Measurements from ENCODE around the gene PDGFB. TPM values are rescaled to one million over a fixed set of nuclear protein-coding genes. Genes with fewer than 3 reads are reported as not detected.
A peak's percentile ranks its signal among the peaks of the same experiment; 100 is the strongest.

Gene PDGFB
- total RNA-seq, 2 donors from 2014 or later = 10.8 to 12.6 TPM

DNA sequence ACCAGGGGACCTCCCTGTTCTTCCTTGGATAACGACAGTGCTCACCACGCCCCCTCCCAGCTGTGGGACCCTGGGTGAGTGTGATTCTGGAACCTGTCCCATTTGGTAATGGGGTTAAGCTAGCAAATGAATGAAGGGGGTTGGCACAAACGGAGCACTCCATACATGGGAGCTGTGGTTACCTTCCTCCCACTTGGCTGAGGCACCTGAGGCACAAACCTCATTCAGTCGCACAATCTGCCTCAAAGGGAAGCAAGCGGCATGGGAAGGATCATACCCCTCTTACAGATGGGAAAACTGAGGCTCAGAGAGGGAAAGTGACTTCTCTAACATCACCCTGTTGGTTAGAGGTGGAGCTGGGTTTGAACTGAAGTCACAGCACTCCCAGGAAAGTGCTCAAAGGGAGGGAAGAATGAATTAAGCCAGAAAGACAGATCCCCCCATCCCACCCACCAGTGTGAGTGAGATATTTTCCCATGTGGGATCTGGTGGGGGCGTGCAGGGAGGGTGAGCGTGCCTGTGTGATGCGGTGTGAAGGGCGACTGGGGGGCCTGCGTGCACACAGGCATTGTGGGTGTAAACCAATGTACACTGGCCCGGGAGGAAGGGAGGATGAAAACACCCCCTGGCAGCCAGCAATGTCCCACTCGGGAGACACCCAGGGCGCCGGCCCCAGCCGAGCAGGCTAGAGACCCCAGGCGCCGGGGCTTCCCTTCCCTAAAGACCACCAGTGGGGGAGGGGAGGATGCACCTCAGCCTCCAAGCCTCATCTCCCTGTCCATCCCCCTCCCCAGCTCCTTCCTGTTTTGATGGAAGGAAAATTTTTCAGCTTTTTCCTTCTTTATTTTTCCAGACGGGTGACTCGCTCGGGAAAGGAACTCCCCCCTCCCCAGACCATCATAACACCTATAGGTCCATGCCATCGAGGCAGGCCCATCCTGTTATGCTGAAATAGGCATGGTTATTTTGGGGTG is 8.0 kb upstream of the PDGFB start:
- ATAC-seq (ENCODE audit: insufficient number of reproducible peaks, low FRiP score, low read depth) = no peak
- H3K4me1 ChIP-seq (ENCODE audit: control insufficient read depth in 1 of 2, low read depth in 2 of 2) = peaks cover 32 to 47% of the 10 kb centered on the region in 2 donors
- H3K27me3 ChIP-seq (replicated peaks; ENCODE audit: insufficient read depth) = no peaks in the 10 kb centered on the region
- TF ChIP-seq CTCF (IDR thresholded peaks at IDR 0.05) = no peak
- DNase-seq (ENCODE audit: low spot score) = no peak
- peak overlapping the region; percentile 43 for H3K4me3 ChIP-seq
- H3K36me3 ChIP-seq = no peaks in the 10 kb centered on the region
- H3K9me3 ChIP-seq = no peaks in the 10 kb centered on the region
- peak overlapping the region; percentile 23 to 74 for H3K27ac ChIP-seq

GRCh38 chr22:39251762-39252460 is 7.1 kb upstream of the PDGFB start:
- Histone ChIP-seq H3K27ac (no peak overlapping the region), H3K9me3 (no peaks in the 10 kb centered on the region), H3K36me3 (no peaks in the 10 kb centered on the region), H3K4me1 (ENCODE audit: control insufficient read depth in 1 of 2, low read depth in 2 of 2) (peaks cover 32 to 47% of the 10 kb centered on the region in 2 donors), H3K27me3 (replicated peaks; ENCODE audit: insufficient read depth) (no peaks in the 10 kb centered on the region), H3K4me3 (no peak overlapping the region)
- no peak for DNase-seq (ENCODE audit: low spot score)
- TF ChIP-seq CTCF (IDR thresholded peaks at IDR 0.05) = no peak
- no peak for ATAC-seq (ENCODE audit: insufficient number of reproducible peaks, low FRiP score, low read depth)

DNA sequence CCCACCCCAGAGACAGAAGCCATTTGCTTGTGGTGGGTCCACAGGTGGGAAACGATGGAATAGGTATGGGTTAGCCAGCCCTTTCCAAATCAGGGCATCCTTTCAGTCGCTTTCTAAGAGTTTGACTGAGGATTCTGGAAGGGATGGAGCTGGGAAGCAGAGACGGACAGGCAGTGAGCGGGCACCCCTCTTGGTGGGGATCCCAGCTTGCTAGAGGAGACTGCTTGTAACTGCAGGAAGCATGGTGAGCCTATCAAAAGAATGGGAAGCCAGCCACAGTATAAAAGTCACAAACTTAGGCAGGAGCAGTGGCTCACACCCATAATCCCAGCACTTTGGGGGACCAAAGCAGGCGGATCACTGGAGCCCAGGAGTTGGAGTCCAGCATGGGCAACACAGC is 6.1 kb upstream of the PDGFB start:
- Histone ChIP-seq H3K4me1 (ENCODE audit: control insufficient read depth in 1 of 2, low read depth in 2 of 2) (peaks cover 32 to 38% of the 10 kb centered on the region in 2 donors), H3K27ac (no peak overlapping the region), H3K4me3 (no peak overlapping the region), H3K27me3 (replicated peaks; ENCODE audit: insufficient read depth) (peaks cover 6% of the 10 kb centered on the region), H3K9me3 (no peaks in the 10 kb centered on the region), H3K36me3 (no peaks in the 10 kb centered on the region)
- ATAC-seq (ENCODE audit: insufficient number of reproducible peaks, low FRiP score, low read depth) (no peak), DNase-seq (ENCODE audit: low spot score) (no peak)
- TF ChIP-seq CTCF (IDR thresholded peaks at IDR 0.05) = no peak

DNA sequence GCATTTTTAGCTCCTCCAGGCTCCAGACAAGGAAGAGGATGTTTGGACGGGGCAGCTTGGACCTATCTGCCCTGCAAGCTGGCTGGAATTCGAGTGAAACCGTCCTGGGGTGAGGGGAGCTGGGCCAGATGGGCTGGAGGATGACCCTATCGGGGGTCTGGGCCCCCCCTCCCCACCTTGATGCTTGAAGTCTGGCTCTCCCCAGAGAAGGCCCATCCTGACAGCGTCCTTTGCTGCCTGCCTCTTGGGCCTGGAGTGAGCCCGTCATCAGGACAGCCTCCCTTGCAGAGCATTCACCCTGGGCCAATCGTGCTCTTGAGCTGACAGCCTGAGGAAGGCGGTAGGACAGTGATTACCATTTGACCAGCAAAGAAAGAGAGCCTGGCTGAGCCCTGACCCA is 5.3 kb upstream of the PDGFB start:
- H3K4me1 ChIP-seq (ENCODE audit: control insufficient read depth in 1 of 2, low read depth in 2 of 2) = peaks cover 26 to 34% of the 10 kb centered on the region in 2 donors
- no peak for ATAC-seq (ENCODE audit: insufficient number of reproducible peaks, low FRiP score, low read depth)
- H3K36me3 ChIP-seq = no peaks in the 10 kb centered on the region
- TF ChIP-seq CTCF (IDR thresholded peaks at IDR 0.05) = no peak
- no peak overlapping the region for H3K27ac ChIP-seq
- no peak for DNase-seq (ENCODE audit: low spot score)
- H3K9me3 ChIP-seq = no peaks in the 10 kb centered on the region
- no peak overlapping the region for H3K4me3 ChIP-seq
- H3K27me3 ChIP-seq (replicated peaks; ENCODE audit: insufficient read depth) = peaks cover 6% of the 10 kb centered on the region

GRCh38 chr22:39249086-39249704 is 4.4 kb upstream of the PDGFB start:
- H3K4me1 ChIP-seq (ENCODE audit: control insufficient read depth in 1 of 2, low read depth in 2 of 2) = peaks cover 22 to 32% of the 10 kb centered on the region in 2 donors
- DNase-seq (ENCODE audit: low spot score) (no peak), ATAC-seq (ENCODE audit: insufficient number of reproducible peaks, low FRiP score, low read depth) (no peak)
- H3K27me3 ChIP-seq (replicated peaks; ENCODE audit: insufficient read depth) = peaks cover 6% of the 10 kb centered on the region
- no peak for TF ChIP-seq CTCF (IDR thresholded peaks at IDR 0.05)
- H3K4me3 ChIP-seq = no peak overlapping the region
- no peaks in the 10 kb centered on the region for H3K9me3 ChIP-seq
- H3K36me3 ChIP-seq = no peaks in the 10 kb centered on the region
- no peak overlapping the region for H3K27ac ChIP-seq

All from thoracic aorta (tissue), 2 donors.